ENCODE results near the gene MOB3C.

DNA sequence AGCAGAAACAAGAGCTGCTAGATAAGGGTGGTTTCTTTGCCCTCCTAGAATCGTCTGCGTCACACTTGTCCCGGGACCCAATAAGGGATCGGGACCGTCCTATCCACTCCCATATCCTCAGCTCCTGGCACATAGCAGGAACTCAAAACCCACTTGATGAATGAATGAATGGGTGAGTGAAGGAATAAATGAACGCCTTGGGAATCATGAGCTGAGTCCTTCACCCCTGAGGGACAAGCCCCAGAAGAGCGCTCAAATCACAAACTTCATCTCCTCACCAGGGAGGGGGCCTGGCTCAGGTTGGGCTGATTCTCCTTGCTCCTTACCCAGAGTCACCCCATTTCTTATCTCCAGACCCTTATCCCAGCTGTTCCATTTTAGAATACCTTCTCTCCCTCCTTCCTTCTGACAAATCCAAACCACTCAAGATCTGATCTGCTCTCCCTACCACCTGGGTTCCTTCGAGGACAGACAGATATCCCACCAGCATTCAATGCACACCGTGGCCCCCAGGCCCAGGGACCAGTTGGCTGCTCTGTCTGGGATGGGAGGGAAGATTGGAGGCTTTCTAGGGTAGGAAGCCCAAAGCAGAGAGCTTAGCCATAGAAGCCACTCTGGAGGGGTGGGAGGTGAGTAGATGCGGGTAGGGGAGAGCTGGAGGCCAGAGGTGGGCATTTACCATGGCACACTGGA, 643 bp upstream of the MOB3C start:
- TF ChIP-seq RCOR1 (IDR thresholded peaks at IDR 0.05; ENCODE audit: insufficient replicate concordance, low read length) (no peak), MAFK (IDR thresholded peaks at IDR 0.05; ENCODE audit: low read depth, low read length) (no peak), POLR2A (IDR thresholded peaks at IDR 0.05; ENCODE audit: low read depth, low read length) (no peak), RAD21 (IDR thresholded peaks at IDR 0.05; ENCODE audit: low read length) (no peak), CEBPB (IDR thresholded peaks at IDR 0.05; ENCODE audit: low read depth, low read length) (no peak), BHLHE40 (IDR thresholded peaks at IDR 0.05; ENCODE audit: low read depth, low read length) (no peak)
- TF ChIP-seq, protein P1, sequence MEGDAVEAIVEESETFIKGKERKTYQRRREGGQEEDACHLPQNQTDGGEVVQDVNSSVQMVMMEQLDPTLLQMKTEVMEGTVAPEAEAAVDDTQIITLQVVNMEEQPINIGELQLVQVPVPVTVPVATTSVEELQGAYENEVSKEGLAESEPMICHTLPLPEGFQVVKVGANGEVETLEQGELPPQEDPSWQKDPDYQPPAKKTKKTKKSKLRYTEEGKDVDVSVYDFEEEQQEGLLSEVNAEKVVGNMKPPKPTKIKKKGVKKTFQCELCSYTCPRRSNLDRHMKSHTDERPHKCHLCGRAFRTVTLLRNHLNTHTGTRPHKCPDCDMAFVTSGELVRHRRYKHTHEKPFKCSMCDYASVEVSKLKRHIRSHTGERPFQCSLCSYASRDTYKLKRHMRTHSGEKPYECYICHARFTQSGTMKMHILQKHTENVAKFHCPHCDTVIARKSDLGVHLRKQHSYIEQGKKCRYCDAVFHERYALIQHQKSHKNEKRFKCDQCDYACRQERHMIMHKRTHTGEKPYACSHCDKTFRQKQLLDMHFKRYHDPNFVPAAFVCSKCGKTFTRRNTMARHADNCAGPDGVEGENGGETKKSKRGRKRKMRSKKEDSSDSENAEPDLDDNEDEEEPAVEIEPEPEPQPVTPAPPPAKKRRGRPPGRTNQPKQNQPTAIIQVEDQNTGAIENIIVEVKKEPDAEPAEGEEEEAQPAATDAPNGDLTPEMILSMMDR (conservative IDR thresholded peaks at IDR 0.05; ENCODE audit: low read depth, low read length), result no peak

All from IMR-90 (cell line).